Nephron (organoid): ENCODE data around the gene OTOL1.
"Not testable (repeated sequence)": the region's sequence is repeated elsewhere in the genome, so short reads cannot be mapped to it uniquely, and the experiment has no call there.

Experiments
- H3K27ac Mint-ChIP-seq, 3 experiments: 2 replicates each; pipeline ENCODE4 v1.8.0; 2020; ENCODE audit warnings: mixed read lengths in 3 of 3, mild to moderate bottlenecking in 2 of 3, moderate library complexity in 1 of 3
- H3K27me3 Mint-ChIP-seq: 2 replicates; pipeline ENCODE4 v1.8.0; 2021; ENCODE audit warnings: low read depth, mild to moderate bottlenecking, moderate library complexity, mixed read lengths
- H3K36me3 Mint-ChIP-seq: 2 replicates; pipeline ENCODE4 v1.8.0; 2020; ENCODE audit warnings: low read depth, mixed read lengths
- H3K4me1 Mint-ChIP-seq: 2 replicates; pipeline ENCODE4 v1.8.0; 2020; ENCODE audit warnings: mixed read lengths
- H3K4me3 Mint-ChIP-seq, 3 experiments: 2 replicates each; pipeline ENCODE4 v1.8.0; 2020; ENCODE audit warnings: mild to moderate bottlenecking in 3 of 3, mixed read lengths in 3 of 3, moderate library complexity in 2 of 3
- H3K9me3 Mint-ChIP-seq: 2 replicates; pipeline ENCODE4 v1.8.0; 2020; ENCODE audit warnings: mixed read lengths
- TF ChIP-seq, protein P1 (sequence below), 3 experiments: fragments of 200-600 bp; sonication (generic); IDR thresholded peaks; one replicate each; pipeline ENCODE4 v1.5.0; 2021; ENCODE audit warnings: antibody characterized with exemption in 3 of 3; ENCODE audit not compliant: unreplicated experiment in 3 of 3

OTOL1 gene

DNA sequence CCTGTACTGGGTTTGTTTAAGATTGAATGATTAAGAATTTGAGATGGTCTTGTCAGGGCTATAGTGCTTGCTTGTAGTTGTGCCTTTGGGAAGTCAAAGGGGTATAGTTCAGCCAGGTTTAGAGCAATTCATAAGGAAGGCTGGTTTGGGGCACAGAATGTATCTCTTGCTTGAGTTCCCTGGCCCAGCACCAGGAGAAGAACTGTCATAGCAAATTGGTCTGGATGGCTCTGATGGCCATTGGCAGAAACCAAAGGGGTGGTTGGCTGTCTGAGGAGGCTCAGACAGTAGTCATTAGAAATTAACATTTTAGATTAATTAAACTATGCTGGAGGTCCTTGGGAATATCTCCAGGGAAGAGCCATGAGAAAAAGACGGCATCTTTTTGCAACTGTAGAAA, 25.4 kb upstream of the OTOL1 start:
- no peak overlapping the region for H3K4me3 Mint-ChIP-seq
- no peak overlapping the region for H3K27ac Mint-ChIP-seq
- H3K36me3 Mint-ChIP-seq: no peaks in the 10 kb centered on the region
- TF ChIP-seq, protein P1, sequence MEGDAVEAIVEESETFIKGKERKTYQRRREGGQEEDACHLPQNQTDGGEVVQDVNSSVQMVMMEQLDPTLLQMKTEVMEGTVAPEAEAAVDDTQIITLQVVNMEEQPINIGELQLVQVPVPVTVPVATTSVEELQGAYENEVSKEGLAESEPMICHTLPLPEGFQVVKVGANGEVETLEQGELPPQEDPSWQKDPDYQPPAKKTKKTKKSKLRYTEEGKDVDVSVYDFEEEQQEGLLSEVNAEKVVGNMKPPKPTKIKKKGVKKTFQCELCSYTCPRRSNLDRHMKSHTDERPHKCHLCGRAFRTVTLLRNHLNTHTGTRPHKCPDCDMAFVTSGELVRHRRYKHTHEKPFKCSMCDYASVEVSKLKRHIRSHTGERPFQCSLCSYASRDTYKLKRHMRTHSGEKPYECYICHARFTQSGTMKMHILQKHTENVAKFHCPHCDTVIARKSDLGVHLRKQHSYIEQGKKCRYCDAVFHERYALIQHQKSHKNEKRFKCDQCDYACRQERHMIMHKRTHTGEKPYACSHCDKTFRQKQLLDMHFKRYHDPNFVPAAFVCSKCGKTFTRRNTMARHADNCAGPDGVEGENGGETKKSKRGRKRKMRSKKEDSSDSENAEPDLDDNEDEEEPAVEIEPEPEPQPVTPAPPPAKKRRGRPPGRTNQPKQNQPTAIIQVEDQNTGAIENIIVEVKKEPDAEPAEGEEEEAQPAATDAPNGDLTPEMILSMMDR (IDR thresholded peaks at IDR 0.05; ENCODE audit: unreplicated experiment in 3 of 3): no peak
- H3K9me3 Mint-ChIP-seq: no peaks in the 10 kb centered on the region
- H3K27me3 Mint-ChIP-seq: no peaks in the 10 kb centered on the region
- peaks cover 4% of the 10 kb centered on the region for H3K4me1 Mint-ChIP-seq

DNA sequence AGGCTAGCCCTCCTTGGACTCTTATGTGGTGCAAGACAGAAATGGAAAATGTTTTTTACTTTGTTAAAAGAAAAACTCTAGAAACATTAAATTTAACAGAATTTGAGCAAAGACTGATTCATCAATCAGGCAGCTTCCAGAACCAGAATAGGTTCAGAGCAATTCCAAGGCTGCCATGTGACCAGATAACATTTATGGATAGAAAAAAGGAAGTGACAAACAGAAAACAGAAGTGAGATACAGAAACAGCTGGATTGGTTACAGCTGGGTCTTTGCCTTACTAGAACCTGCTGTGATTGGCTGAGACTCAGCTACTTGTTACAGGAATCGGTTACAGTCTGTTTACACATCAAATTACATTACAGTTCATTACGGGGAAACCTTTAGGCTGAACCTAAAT, 22.5 kb upstream of the OTOL1 start:
- Mint-ChIP-seq H3K27ac (no peak overlapping the region), H3K4me3 (no peak overlapping the region), H3K36me3 (no peaks in the 10 kb centered on the region), H3K4me1 (peaks cover 4% of the 10 kb centered on the region), H3K9me3 (no peaks in the 10 kb centered on the region), H3K27me3 (no peaks in the 10 kb centered on the region)
- TF ChIP-seq, protein P1 (IDR thresholded peaks at IDR 0.05; ENCODE audit: unreplicated experiment in 3 of 3): no peak

DNA sequence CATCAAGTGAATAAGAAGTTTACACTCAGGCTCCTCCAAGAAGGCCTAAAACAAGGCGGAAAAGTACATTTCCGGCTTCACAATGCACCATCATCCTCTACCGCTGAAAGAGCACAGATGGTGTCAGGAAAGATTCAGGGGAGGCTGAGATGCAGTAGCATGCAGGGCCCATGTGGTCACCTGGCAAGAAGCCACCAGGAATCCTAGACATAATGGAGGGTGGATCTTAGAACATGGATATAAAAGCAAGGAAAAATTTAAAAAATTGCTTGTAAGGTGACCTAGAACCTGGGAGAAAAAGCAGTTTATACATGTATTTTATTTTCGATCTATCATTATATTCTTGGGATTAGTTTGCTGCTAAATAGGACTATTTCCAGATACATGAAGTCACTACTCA, 21.9 kb upstream of the OTOL1 start:
- H3K9me3 Mint-ChIP-seq: no peaks in the 10 kb centered on the region
- H3K27me3 Mint-ChIP-seq: no peaks in the 10 kb centered on the region
- TF ChIP-seq, protein P1 (IDR thresholded peaks at IDR 0.05; ENCODE audit: unreplicated experiment in 3 of 3): no peak
- peaks cover 4% of the 10 kb centered on the region for H3K4me1 Mint-ChIP-seq
- no peak overlapping the region for H3K27ac Mint-ChIP-seq
- H3K4me3 Mint-ChIP-seq: no peak overlapping the region
- no peaks in the 10 kb centered on the region for H3K36me3 Mint-ChIP-seq

DNA sequence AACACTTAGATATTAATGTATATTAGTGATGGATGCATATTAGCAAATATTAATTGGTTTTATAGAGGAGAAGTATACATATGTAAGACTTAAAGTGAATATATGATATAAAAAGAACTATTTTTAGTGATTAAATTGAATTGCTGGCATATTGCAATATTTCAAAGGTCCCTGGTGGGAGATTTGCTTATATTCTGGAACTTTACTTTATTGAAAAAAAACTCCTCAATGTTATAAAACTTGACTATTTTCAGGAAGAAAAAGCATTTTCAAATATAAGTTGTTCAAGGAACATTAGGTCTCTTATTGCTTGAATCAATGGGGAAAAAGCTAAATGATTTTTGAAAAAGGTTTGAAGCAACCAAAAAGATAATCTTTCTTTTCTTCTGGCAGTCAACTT, 21.4 kb upstream of the OTOL1 start:
- no peak overlapping the region for H3K4me3 Mint-ChIP-seq
- no peaks in the 10 kb centered on the region for H3K27me3 Mint-ChIP-seq
- H3K27ac Mint-ChIP-seq: no peak overlapping the region
- TF ChIP-seq, protein P1 (IDR thresholded peaks at IDR 0.05; ENCODE audit: unreplicated experiment in 3 of 3): no peak
- H3K9me3 Mint-ChIP-seq: no peaks in the 10 kb centered on the region
- H3K36me3 Mint-ChIP-seq: no peaks in the 10 kb centered on the region
- H3K4me1 Mint-ChIP-seq: peaks cover 4% of the 10 kb centered on the region

DNA sequence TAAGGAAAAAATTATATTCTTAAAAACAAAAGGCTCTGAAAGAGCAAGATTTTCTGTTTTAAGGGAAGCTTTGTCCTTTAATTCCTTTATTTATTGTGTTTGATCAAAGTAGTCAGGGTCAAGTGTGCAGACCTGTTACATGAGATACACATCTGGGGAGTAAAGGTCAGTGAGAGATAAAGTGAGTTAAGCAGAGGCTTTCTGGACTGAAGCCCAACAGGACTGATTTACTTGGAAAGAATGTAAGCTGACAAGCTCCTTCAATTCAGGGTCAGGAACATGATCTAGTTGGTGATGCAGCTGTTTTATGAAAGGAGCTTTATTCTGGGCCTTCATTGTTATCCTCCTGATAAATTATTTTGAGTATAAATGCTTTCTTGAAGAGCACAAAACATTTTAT, 20.7 kb upstream of the OTOL1 start:
- H3K4me3 Mint-ChIP-seq: no peak overlapping the region
- no peaks in the 10 kb centered on the region for H3K9me3 Mint-ChIP-seq
- TF ChIP-seq, protein P1 (IDR thresholded peaks at IDR 0.05; ENCODE audit: unreplicated experiment in 3 of 3): no peak
- H3K4me1 Mint-ChIP-seq: peaks cover 4% of the 10 kb centered on the region
- no peak overlapping the region for H3K27ac Mint-ChIP-seq
- no peaks in the 10 kb centered on the region for H3K27me3 Mint-ChIP-seq
- H3K36me3 Mint-ChIP-seq: no peaks in the 10 kb centered on the region

DNA sequence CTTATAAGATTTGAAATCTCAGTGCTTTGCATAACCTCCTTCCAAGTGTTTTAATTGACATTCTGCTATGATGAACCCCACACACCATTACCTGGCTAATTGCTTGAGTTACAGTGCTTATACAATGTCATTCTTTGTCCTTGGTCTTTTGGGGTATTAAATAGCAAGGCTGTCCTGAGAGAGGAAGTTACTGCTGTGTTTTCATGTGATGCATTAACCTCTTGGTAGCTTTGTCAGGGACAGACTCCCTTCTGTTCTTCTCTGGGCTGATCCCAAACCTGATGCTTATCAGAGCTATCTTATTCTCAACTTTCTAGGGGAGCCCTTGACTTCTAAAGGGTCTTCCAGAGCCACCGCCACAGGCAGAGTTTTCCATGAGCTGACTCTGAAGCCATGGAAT, 12.4 kb upstream of the OTOL1 start:
- H3K27ac Mint-ChIP-seq: no peak overlapping the region
- no peak overlapping the region for H3K4me3 Mint-ChIP-seq
- no peaks in the 10 kb centered on the region for H3K4me1 Mint-ChIP-seq
- no peaks in the 10 kb centered on the region for H3K9me3 Mint-ChIP-seq
- H3K27me3 Mint-ChIP-seq: no peaks in the 10 kb centered on the region
- H3K36me3 Mint-ChIP-seq: no peaks in the 10 kb centered on the region
- TF ChIP-seq, protein P1 (IDR thresholded peaks at IDR 0.05; ENCODE audit: unreplicated experiment in 3 of 3): no peak

DNA sequence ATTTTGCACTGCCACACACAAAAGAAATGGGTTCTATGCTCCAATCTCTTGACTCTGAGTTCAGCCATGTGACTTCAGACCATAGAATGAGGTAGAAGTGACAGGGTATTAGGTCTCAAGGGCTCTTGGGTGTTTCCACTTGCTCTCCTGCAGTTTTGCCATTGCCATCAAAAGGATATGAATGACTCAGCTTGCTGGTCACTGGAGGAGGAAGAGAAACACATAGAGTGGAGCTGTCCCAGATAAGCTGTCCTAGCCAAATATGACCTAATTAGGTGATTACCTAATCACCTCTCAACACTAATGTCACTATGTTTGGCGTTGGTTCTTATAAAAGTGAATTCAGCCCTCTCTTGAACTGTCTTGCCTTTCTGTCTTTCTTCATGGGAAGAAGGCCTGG, 8.3 kb upstream of the OTOL1 start:
- H3K9me3 Mint-ChIP-seq, H3K27ac Mint-ChIP-seq, H3K27me3 Mint-ChIP-seq, H3K4me1 Mint-ChIP-seq, H3K36me3 Mint-ChIP-seq, H3K4me3 Mint-ChIP-seq: not testable (repeated sequence)
